ENCODE measurements around the gene GRB14.

Gene GRB14

GRCh38 chr2:164613321-164613982 is 7.8 kb downstream of the GRB14 start:
- no peak for DNase-seq

DNA sequence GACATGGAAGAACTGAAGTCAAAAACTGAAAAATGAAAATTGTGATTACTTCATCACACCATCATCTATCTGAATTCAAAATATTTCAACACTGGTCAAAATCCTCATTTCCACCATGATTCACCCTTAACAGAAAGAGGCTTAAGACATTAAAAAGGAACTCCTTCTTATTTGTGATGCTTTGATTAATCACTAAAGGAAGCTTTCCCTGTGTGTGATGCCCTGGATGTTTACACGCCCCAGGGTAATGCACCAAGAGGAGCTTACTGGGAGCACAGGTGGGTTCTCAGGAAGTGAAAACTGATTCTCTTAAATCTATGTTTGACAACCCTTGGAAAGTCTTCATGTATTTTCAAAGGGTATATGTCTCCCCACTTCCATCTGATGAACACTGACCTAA is 11.5 kb downstream of the GRB14 start:
- DNase-seq, result no peak

GRCh38 chr2:164606557-164606956 is 14.7 kb downstream of the GRB14 start:
- DNase-seq, result no peak

DNA sequence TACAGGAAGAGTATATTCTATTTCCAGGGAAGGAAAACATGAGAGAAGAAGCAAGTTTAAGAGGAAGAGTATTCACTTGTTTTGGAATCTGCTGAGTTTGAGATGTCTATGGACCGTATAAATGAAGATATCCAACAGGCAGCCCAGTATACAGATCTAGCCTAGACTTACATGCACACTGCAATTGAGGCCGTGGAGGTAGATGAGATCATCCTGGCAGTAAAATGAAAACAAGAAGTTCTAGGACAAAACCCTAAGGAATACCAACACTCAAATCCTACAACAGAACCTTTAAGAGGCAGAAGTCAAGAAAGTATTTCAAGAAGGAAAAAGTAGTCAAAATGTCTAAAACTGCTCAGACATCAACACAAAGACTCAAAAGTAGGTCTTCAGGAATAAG is 16.0 kb downstream of the GRB14 start:
- no peak for DNase-seq

- DNase-seq, result no peak
Measured at GRCh38 chr2:164600763-164601162, 20.5 kb downstream of the GRB14 start.

DNA sequence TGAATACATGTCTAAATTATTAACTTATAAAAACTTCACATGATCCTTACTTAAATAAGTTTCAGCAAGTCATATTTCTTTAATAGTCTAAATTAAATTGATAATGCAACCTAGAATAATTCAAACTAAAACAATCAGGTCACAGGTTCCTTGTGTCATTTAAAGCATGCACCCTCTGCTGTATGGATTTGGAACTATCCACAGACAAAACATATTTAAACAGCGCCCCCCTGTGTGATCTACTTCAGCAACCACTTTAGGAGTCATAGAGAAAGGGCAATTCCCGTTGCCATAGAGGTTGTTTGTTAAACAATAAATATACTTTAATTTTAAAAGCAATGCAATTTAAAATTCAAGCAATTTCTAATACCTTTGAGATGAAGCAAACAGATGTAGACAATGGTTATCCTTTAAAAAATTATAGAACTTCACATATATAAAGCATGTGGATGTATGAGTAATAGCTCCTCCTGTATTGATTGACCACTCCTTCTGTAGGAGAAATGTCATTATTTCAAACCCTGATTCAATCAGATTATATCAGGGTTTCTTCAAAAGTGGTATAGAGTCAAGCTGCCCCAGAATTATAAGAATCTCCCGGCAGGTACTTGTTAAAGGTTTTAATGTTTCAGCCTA is 21.2 kb downstream of the GRB14 start:
- DNase-seq, result no peak

- DNase-seq, result no peak
Measured at GRCh38 chr2:164597983-164598382, 23.3 kb downstream of the GRB14 start.

DNA sequence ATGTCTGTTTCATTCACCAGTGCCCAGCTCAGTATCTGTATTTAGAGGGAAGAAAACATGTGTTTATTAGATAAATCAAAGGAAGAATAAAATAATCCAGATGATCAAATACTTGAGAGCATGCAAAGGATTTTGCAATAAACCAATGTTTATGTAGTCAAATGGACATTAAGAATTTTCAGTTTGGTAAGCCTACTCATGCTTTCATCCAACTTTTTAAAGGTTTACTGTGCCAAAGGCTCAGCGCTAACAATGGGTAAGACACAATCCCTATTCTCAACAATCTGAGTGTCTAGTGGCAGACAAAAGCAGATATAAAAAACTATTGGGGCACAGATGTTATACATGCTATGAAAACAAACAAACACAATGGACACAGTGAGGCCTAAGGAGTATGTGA is 26.3 kb downstream of the GRB14 start:
- no peak for DNase-seq

GRCh38 chr2:164593959-164594358 is 27.3 kb downstream of the GRB14 start:
- no peak for DNase-seq

- DNase-seq, result no peak
Measured at GRCh38 chr2:164593541-164593940, 27.7 kb downstream of the GRB14 start.

GRCh38 chr2:164589522-164589921 is 31.8 kb downstream of the GRB14 start:
- DNase-seq, result no peak

DNA sequence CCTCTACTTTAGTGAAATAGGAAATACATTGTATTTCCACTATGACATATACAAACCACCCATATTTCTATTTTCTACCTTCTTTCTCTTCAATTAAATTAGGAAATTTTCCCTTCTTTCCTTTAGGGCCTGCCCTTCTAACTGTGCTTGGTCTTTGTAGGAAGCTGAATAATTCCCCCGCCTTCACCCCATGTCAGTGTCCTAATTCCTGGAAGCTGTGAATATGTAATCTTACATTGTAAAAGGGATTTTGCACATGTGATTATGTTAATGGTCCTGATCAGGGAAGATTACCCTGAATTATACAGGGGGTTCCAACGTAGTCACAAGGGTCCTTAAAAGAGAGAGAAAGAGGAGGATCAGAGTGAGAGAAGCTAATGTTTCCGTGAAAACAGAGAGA is 40.2 kb downstream of the GRB14 start:
- DNase-seq, result no peak

GRCh38 chr2:164574931-164575330 is 46.4 kb downstream of the GRB14 start:
- DNase-seq, result no peak

GRCh38 chr2:164570475-164570874 is 50.8 kb downstream of the GRB14 start:
- no peak for DNase-seq

- no peak for DNase-seq
Measured at GRCh38 chr2:164569378-164569777, 51.9 kb downstream of the GRB14 start.

DNA sequence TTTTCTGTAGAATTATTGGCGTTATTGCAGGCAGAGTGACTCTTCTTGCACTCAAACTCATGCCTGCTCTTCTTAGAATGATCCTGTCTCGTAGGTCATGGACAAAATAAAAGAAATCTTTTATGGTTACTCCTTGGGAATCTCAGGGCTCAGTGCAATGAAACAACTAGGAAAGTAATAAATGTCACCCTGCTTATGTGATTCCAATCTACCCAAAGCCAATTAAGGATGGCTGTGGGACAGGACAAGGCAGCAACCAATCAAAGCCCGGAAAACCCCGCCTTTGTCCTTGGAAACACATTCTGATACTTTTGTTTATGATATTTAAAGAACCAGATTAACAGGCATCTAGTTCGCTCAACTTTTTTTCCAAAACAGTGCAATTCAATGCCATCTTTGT is 53.0 kb downstream of the GRB14 start:
- DNase-seq, result no peak

- no peak for DNase-seq
Measured at GRCh38 chr2:164567335-164567989, 53.8 kb downstream of the GRB14 start.

- no peak for DNase-seq
Measured at GRCh38 chr2:164565359-164565758, 55.9 kb downstream of the GRB14 start.

DNA sequence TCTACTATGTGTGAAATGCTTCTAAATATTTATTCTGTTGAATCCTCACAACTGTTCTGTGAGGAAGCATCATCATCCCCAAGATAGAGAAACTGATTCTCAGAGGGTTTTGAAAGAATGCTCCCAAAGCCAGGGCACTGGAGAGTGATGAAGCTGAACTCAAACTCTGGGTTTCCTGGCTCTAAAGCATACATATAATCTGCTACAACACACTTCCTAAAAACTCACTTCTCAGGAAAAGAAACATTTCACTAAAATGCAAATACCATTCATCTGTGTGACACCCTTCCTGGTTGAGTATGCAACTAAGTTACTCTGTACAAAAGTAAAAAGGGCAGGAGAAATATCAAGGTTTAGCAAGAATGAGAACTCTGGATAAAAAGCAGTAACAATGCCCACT is 58.6 kb downstream of the GRB14 start:
- no peak for DNase-seq

- no peak for DNase-seq
Measured at GRCh38 chr2:164561991-164562390, 59.3 kb downstream of the GRB14 start.

GRCh38 chr2:164561416-164561815 is 59.9 kb downstream of the GRB14 start:
- no peak for DNase-seq

DNA sequence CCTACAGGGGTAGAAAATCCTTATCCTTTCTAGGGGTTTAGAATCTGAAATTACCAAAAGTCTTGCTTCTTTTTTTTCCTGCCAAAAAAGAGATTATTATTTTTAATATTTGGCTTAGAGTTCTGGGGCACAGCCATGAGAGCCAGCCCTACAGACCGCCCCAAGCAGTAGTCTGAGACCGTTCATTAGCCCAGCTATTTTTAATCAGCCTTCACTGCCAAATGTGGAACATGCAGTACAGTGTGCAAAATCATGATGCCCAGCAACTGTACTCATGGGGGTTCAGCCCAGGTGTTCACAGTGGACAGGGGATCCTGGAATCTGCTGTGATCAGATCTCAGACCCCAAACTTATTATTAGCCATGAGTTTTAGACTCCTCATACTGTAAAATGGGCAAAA is 60.4 kb downstream of the GRB14 start:
- no peak for DNase-seq

DNA sequence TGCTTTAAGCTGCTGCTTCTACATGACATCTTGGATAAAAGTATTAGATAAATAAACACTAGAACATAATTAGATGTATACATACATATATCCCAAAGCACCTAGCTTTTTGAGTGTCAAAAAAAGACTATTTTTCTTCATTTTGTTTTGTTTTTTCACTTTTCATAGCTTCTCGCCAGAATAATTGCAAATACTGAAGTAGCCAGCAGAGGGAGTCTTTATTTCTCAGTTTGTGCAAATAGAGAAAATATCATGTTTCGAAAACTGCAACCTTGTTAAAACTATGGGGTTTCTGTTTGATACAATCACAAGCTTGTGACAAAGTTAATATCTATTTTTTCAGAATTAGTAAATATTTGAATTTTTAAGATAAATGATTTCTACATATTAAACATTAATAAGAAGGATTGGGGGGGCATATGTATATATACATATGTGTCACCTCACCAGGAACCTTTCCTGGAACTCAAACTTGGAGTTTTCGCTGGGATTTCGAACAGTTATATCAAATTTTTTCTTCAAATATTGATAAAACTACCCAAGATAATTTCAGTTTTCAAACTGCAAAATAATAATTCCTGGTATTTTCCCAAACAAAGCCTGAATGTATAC is 61.0 kb downstream of the GRB14 start:
- no peak for DNase-seq

DNA sequence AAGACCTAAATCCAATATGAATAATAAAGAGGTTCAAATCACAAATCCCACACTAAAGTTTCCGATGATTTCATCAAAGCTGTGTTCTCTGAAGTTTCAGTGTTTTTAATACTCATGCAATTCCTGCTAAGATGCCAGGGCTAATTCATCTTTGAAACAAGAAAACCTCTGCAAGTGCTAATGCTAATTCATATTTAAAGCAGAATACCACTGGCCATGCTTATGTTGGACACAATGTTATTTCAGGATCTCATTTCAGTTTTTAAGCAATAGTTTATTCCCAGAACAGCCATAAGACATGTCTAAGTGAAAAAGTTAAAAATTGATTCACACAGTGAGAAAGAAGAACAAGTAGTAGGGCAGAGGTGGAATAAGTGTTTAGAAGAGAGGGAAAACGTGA is 62.8 kb downstream of the GRB14 start:
- no peak for DNase-seq

Data from T1000 (cell line).